HG03469 (cell line): ENCODE results near the gene PTPRN2.

Experiments
- ATAC-seq: cut with Tn5 transposase; IDR thresholded peaks from one replicate; pipeline ENCODE4 v1.9.1; 2021; ENCODE audit warnings: mild to moderate bottlenecking, moderate library complexity, moderate number of reproducible peaks; ENCODE audit not compliant: unreplicated experiment

Gene PTPRN2

GRCh38 chr7:158447506-158448171 is 140.0 kb downstream of the PTPRN2 start:
- no peak for ATAC-seq

DNA sequence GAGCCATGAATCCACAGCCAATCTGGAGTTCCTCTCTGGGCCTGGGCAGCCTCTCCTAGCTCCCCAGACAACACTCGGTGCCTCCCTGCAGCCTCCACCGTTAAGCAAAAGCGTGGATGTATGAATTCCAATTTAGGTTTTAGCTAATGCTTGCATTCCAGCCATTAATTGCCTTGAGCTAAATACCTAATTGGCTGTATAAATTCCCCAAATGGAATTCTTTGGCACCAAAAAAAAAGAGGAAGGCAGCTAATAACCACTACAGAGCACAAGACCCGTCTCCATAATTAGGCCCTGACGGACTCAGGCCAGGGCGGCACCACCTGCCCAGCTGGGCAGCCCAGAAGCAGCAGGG is 140.5 kb downstream of the PTPRN2 start:
- no peak for ATAC-seq

- ATAC-seq: no peak
These were observed 140.9 kb downstream of the PTPRN2 start for GRCh38 chr7:158446706-158447105.

DNA sequence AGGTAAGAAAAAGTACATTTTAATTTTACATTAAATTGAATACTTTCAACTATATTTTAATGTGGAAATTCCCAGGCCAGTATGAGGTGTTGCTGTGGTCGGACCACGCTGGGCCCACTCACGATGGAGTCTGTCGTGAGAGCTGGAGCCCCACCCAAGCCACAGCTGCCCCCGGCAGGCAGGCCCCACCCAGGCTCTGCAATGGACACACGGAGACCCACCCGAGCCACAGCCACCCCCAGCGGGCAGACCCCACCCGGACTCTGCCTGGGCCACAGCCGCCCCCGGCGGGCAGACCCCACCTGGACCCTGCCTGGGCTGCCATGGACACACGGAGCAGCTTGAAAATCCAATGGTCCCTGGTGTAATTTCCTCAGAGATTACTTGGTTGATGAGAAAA is 141.3 kb downstream of the PTPRN2 start:
- ATAC-seq: no peak

DNA sequence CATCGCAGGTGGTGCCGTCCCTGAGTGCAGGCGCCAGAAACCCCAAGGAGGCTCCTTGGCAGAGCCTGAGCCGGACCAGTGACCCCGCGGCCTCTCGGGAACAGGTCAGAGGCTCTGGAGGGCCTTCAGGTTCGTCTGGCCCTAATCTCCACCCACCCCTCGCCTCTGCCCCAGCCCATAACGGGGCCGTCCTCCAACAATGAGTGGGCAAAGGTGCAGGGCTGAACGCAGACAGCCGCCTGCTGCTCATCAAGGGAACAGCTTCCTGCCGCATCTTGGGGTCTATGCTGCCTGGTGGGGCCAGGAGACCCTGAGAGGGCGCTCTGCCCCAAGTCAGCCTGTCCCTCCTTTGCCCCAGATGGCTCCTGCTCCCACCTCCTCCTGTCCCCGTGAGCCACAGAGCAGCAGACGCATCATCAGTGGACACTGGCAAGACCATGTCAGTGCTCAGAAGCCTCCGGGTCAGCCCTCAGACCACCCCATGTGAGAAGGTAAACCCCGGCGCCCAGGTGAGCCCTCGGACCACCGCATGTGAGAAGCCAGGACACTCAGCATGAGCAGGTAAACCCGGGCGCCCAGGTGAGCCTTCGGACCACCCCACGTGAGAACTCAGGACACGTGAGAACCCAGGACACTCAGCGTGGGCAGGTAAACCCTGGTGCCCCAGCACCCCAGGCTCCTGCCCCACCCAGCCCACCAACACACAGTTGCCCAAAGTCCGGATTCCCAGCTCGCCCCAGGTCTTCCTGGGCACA is 142.0 kb downstream of the PTPRN2 start:
- no peak for ATAC-seq

DNA sequence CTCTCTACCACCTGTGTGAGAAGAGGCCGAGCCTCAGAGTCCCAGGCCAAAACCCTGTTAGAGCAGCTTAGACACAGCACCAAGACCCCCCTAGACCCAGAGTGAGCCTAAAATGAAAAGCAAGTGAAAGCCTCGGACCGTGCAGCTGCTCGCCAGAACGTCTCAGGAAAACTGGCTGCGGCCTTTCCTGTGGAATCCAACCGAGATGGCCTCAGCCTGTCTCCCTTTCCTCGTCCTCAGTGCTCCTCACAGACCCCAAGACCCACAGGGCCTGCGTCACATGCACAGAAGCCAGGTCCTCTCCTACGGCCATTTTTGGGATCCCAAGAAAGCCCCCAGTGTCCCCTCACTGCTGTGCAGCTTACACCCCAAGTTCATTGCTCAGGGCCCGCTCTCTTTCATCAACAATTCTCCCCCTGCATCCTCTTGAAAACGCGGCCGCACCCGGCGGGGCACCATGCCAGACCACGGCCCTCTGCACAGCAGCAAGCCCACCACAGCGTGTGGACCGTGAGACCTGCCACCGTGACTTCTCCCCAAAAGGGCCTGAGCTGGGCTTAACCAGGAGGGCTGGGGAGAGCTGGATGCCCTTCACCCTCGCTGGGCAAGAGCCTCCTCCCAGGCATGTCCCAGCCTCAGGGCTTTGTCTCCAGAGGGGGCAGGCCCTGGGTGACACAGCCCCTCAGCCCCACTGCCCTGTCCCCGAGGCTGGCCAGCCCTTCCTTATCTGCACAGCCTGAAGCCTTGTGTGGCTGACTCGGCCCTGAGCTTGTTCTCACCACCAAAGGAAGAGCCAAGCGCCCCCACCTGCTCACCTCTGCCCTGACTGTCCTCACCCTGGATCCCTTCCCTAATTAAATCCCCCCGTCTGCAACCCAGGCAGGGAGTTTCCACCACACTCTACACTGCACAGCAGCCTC is 142.9 kb downstream of the PTPRN2 start:
- ATAC-seq: no peak

GRCh38 chr7:158443688-158444483 is 143.7 kb downstream of the PTPRN2 start:
- no peak for ATAC-seq

DNA sequence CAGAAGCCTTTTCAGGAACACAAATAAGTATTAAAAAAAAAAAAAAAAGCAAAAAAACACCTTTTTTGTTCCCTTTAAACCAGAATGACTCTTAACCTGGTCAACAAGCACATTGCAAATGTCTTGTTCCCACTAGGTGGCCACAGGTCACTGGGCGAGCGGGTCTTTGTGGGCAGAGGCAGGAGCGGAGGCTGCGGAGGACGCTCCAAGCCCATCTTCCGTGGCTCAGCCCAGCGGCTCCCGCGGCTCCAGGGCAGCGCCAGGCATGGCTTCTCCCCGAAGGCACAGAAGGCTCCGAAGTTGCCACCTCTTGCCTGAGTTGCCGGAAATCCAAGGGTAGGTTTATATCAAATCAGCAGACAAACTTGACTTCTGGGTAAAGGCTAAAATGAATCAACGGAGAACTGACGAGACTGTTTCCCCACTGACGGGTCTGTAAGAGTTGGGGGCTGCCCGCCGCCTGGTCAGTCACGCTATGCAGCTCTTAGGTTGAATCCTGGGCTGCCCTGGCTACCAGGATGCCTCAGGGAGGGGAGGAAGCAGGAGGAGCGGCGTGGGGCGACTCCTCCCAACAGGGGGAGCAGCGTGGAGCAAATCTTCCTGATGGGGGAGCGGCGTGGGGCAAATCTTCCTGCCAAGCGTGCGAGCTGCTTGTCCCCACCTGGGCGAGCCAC is 144.5 kb downstream of the PTPRN2 start:
- no peak for ATAC-seq

- ATAC-seq: no peak
These were observed 145.4 kb downstream of the PTPRN2 start for GRCh38 chr7:158442260-158442659.

DNA sequence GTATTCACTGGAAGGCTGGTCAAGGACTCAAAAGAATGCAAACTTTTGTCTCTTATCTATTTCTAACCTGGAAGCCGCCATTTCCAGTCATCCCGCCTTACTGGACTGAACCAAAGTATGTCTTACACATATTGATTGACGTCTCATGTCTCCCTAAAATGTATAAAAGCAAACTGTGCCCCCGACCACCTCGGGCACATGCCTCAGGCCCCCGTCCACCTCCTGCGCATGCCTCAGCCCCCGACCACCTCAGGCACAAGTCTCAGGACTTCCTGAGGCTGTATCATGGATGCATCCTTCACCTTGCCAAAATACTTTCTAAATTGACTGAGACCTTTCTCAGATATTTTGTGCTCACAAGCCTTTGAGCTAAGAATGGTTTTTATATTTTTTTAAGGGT is 148.6 kb downstream of the PTPRN2 start:
- ATAC-seq: no peak

GRCh38 chr7:158432369-158433341 is 155.0 kb downstream of the PTPRN2 start:
- no peak for ATAC-seq

DNA sequence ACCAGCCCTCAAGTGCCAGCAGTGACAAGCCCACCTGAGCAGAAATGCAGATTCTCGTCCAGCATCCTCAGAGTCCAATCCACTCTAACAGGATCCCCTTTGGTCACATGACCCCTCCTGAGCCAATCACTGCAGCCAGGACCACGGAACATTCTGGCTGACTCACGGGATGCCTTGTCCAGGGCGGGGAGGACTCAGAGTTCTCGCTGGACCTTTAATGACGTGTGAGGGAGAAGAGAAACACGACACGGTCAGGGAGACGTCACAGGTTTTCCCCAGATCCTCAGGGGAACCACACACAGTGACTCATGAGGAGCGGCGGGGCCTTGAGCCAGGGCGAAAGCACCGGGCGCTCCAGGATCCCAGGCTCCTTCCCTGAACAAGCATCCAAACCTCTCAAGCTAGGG is 155.7 kb downstream of the PTPRN2 start:
- no peak for ATAC-seq

GRCh38 chr7:158431055-158431940 is 156.3 kb downstream of the PTPRN2 start:
- no peak for ATAC-seq

- no peak for ATAC-seq
These were observed 157.2 kb downstream of the PTPRN2 start for GRCh38 chr7:158430308-158431034.

DNA sequence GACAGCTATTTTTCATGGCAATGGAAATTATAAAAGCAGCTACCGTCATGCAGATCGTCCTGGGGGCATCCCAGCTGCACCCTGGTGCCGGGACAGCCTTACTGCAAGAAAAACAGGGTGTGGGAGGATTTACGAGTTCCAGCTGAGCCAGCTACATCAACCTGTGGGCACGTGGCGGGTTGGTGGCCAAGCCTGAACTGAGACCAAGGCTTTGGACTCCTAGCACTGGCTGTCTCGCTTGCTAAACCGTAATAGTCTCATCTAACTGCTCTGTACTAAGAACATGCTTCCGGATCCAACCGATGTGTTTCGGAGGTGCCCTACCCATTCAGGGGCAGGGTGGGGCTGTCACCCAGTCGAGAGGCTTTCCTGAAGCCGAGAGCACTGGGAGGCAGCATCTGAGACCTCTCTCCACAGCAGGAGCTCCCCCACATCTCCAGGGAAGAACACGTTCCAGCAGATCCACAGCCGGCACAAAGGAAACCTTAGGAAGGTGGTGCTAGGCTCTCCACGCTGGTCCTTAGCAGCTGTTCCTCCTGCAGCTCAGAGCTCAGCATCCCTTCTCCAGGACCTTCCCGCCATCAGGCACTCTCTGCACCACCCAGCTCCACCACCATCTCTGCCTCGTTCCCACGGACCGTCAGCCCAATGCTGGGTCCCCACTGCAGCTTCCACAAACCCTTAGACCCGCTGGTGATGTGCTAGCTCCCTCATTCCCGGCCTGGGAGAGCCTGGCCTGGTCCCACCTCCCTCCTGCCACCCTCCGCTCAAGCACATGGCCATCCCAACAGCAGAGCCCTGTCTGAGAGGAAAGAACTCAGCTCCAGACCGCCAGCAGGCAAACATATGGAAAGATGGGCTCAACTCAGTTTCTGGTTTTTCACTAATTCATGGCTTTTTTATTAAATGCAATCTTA is 158.5 kb downstream of the PTPRN2 start:
- no peak for ATAC-seq

DNA sequence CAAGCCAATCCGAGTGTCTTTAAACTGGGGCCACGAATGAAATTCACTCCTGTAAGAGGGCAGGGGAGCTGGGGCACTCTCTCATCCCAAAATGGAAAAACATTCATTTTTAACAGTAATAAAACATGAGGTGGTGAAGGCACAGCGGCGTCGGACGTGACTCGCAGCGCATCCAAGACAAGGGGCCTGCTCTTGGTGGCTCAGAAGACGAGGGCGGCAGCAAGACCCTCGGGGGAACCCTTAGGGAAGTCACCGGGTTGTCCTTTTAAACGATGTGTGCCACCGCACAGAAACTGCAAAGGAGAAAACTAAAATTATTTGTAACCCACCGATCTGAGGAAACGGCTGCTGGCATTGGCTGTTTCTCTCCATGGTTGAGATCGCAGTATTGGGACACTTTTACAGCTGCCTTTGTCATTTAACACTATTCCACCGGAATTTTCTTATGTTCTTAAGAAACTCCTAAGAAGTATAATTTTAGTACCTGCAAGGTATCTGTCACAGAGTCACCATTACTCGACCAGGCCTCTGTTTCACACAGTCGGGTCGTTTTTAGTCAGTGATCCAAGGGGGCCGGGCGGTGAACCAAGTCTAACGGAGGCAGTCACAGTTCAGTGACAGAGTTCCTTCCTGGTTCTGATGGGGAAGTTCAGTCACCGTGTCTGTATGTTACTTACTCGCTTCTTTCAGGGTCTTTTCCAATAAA is 159.3 kb downstream of the PTPRN2 start:
- no peak for ATAC-seq
